H9 (cell line): Measurements from ENCODE around the gene STOML3. TPM values are rescaled to one million over a fixed set of nuclear protein-coding genes. Genes with fewer than 3 reads are reported as not detected.
A peak's percentile ranks its signal among the peaks of the same experiment; 100 is the strongest.

Experiments used
- DNase-seq: peaks from one replicate; pipeline ENCODE4 v3.0.0-alpha.2; 2017
- H2AFZ ChIP-seq: one replicate; pipeline ENCODE4 v1.6.1; 2013; ENCODE audit warnings: mild to moderate bottlenecking, low read length, control low read depth, moderate library complexity
- H2AK5ac ChIP-seq: 2 replicates; pipeline ENCODE4 v1.6.1; 2013; ENCODE audit warnings: low read length, control low read depth, mixed read lengths; ENCODE audit not compliant: insufficient read length
- H2BK120ac ChIP-seq: one replicate; pipeline ENCODE4 v1.6.1; 2013; ENCODE audit warnings: low read depth, mild to moderate bottlenecking, low read length, control low read depth, inconsistent platforms; ENCODE audit not compliant: poor library complexity, severe bottlenecking
- H2BK12ac ChIP-seq: 2 replicates; pipeline ENCODE4 v1.6.1; 2013; ENCODE audit warnings: low read length, control low read depth, mixed read lengths, low read depth; ENCODE audit not compliant: insufficient read length
- H2BK15ac ChIP-seq: 2 replicates; pipeline ENCODE4 v1.6.1; 2013; ENCODE audit warnings: low read depth, low read length, control low read depth
- H2BK20ac ChIP-seq: one replicate; pipeline ENCODE4 v1.6.1; 2013; ENCODE audit warnings: low read depth, mild to moderate bottlenecking, low read length, control low read depth, inconsistent platforms; ENCODE audit not compliant: poor library complexity, severe bottlenecking
- H2BK5ac ChIP-seq: 2 replicates; pipeline ENCODE4 v1.6.1; 2013; ENCODE audit warnings: low read length, control low read depth, mixed read lengths; ENCODE audit not compliant: insufficient read length
- H3K14ac ChIP-seq: 2 replicates; pipeline ENCODE4 v1.6.1; 2013; ENCODE audit warnings: low read length, control low read depth; ENCODE audit not compliant: insufficient read depth
- H3K18ac ChIP-seq: 2 replicates; pipeline ENCODE4 v1.6.1; 2013; ENCODE audit warnings: low read depth, mild to moderate bottlenecking, mixed read lengths, low read length, control low read depth; ENCODE audit not compliant: insufficient read length
- H3K23ac ChIP-seq: 2 replicates; pipeline ENCODE4 v1.6.1; 2013; ENCODE audit warnings: low read length, control low read depth, mixed read lengths, low read depth; ENCODE audit not compliant: insufficient read length
- H3K23me2 ChIP-seq: 2 replicates; pipeline ENCODE4 v1.6.1; 2013; ENCODE audit warnings: low read depth, mild to moderate bottlenecking, mixed read lengths, low read length, control low read depth; ENCODE audit not compliant: insufficient read length, poor library complexity, severe bottlenecking
- H3K27ac ChIP-seq: 2 replicates; pipeline ENCODE4 v1.5.1; 2013; ENCODE audit warnings: low read length, control low read depth, mixed read lengths, low read depth; ENCODE audit not compliant: insufficient read length
- H3K27me3 ChIP-seq: 2 replicates; pipeline ENCODE4 v1.6.1; 2013; ENCODE audit warnings: low read length, control low read depth, inconsistent platforms; ENCODE audit not compliant: insufficient read depth
- H3K4ac ChIP-seq: 2 replicates; pipeline ENCODE4 v1.6.1; 2013; ENCODE audit warnings: low read depth, mild to moderate bottlenecking, control low read depth, inconsistent platforms, low read length, moderate library complexity
- H3K4me1 ChIP-seq: 2 replicates; pipeline ENCODE4 v1.6.1; 2013; ENCODE audit warnings: low read length, control low read depth, inconsistent platforms; ENCODE audit not compliant: insufficient read depth
- H3K4me2 ChIP-seq: 2 replicates; pipeline ENCODE4 v1.6.1; 2013; ENCODE audit warnings: low read length, control low read depth, mixed read lengths; ENCODE audit not compliant: insufficient read length, insufficient read depth
- H3K56ac ChIP-seq: 2 replicates; pipeline ENCODE4 v1.6.1; 2013; ENCODE audit warnings: low read depth, mild to moderate bottlenecking, mixed read lengths, low read length, control low read depth; ENCODE audit not compliant: insufficient read length
- H3K79me1 ChIP-seq: 2 replicates; pipeline ENCODE4 v1.6.1; 2013; ENCODE audit warnings: low read depth, mild to moderate bottlenecking, moderate library complexity, low read length, control low read depth, inconsistent platforms; ENCODE audit not compliant: insufficient read depth, poor library complexity, severe bottlenecking
- H3K79me2 ChIP-seq: 2 replicates; pipeline ENCODE4 v1.6.1; 2013; ENCODE audit warnings: low read length, control low read depth, inconsistent platforms; ENCODE audit not compliant: insufficient read depth
- H3K9ac ChIP-seq: 2 replicates; pipeline ENCODE4 v1.6.1; 2013; ENCODE audit warnings: low read length, control low read depth, mixed read lengths; ENCODE audit not compliant: insufficient read length; ENCODE audit errors: extremely low read depth
- H3K9me3 ChIP-seq: one replicate; pipeline ENCODE4 v1.6.1; 2013; ENCODE audit warnings: low read depth, low read length, inconsistent platforms; ENCODE audit not compliant: control insufficient read depth
- H3T11ph ChIP-seq: one replicate; pipeline ENCODE4 v1.6.1; 2013; ENCODE audit warnings: mild to moderate bottlenecking, low read length, control low read depth, inconsistent platforms
- H4K20me1 ChIP-seq: one replicate; pipeline ENCODE4 v1.6.1; 2013; ENCODE audit not compliant: control insufficient read depth, insufficient read length, insufficient read depth
- H4K5ac ChIP-seq: 2 replicates; pipeline ENCODE4 v1.6.1; 2013; ENCODE audit warnings: low read depth, mild to moderate bottlenecking, mixed read lengths, low read length, control low read depth; ENCODE audit not compliant: insufficient read length
- H4K8ac ChIP-seq: replicated peaks from 2 replicates; pipeline ENCODE4 v1.6.1; 2013; ENCODE audit warnings: low read length, control low read depth, mixed read lengths, low read depth; ENCODE audit not compliant: insufficient read length
- H4K91ac ChIP-seq: 2 replicates; pipeline ENCODE4 v1.6.1; 2013; ENCODE audit warnings: low read depth, mild to moderate bottlenecking, moderate library complexity, mixed read lengths, low read length, control low read depth; ENCODE audit not compliant: insufficient read length
- H3K27ac Mint-ChIP-seq, 3 experiments: 2 replicates in 2 of 3; 3 replicates in 1 of 3; pipeline ENCODE4 v1.8.0; 2020 to 2021; ENCODE audit warnings: mixed read lengths in 3 of 3, mild to moderate bottlenecking in 1 of 3, moderate library complexity in 1 of 3
- H3K27me3 Mint-ChIP-seq: 2 replicates; pipeline ENCODE4 v1.8.0; 2021; ENCODE audit warnings: low read depth, mild to moderate bottlenecking, moderate library complexity, mixed read lengths
- H3K36me3 Mint-ChIP-seq, 3 experiments: 2 replicates in 2 of 3; 3 replicates in 1 of 3; pipeline ENCODE4 v1.8.0; 2020 to 2021; ENCODE audit warnings: low read depth in 3 of 3, mixed read lengths in 3 of 3; ENCODE audit not compliant: insufficient read depth in 1 of 3
- H3K4me1 Mint-ChIP-seq, 2 experiments: 2 replicates each; pipeline ENCODE4 v1.8.0; 2020; ENCODE audit warnings: mixed read lengths in 2 of 2
- H3K4me3 Mint-ChIP-seq, 2 experiments: 2 replicates in 1 of 2; 3 replicates in 1 of 2; pipeline ENCODE4 v1.8.0; 2020 to 2021; ENCODE audit warnings: mild to moderate bottlenecking in 2 of 2, mixed read lengths in 2 of 2, moderate library complexity in 1 of 2
- H3K9me3 Mint-ChIP-seq, 2 experiments: 2 replicates in 1 of 2; 3 replicates in 1 of 2; pipeline ENCODE4 v1.8.0; 2020; ENCODE audit warnings: mild to moderate bottlenecking in 2 of 2, mixed read lengths in 2 of 2, moderate library complexity in 1 of 2
- WGBS: extraction: QIAGEN DNeasy Blood & Tissue Kit; methylation state at CpG from one replicate; pipeline ENCODE4 v1.1.7; 2013; ENCODE audit warnings: missing lambda C conversion rate, low lambda C conversion rate, mixed read lengths; ENCODE audit not compliant: insufficient read length; ENCODE audit errors: extremely low coverage; 5-methylcytosine and 5-hydroxymethylcytosine counted together
- total RNA-seq: library from RNA; stranded (reverse); gene quantifications from 2 replicates; pipeline ENCODE4 v1.2.1, GENCODE V29; 2021
- TF ChIP-seq, protein P1 (sequence below): fragments of 200-600 bp; sonication (generic); conservative IDR thresholded peaks from 3 replicates; pipeline ENCODE4 v1.8.0; 2021; ENCODE audit warnings: antibody characterized with exemption, mild to moderate bottlenecking

The STOML3 gene
- total RNA-seq, 1 experiment from 2014 or later, result not detected

DNA sequence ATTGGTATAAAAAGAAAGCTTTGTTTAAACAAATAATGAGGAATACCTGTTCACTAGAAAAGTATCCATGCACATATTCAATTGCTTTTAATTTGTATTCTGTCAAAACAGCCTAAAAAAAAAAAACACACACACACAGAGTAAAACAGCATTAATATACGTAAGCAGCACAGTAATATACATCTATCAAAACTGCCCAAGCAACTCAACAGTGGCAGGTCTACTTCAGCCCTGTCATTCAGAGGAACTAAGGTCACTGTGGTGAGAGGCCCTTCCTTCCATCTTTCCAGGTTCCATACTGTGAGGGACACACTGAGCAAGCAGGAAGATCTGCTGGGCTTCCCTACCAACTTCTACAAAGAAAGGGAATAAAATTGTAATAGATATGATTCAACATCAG lies 43.5 kb upstream of the STOML3 start:
- Histone ChIP-seq H3K4me2 (no peak overlapping the region), H3K79me1 (peaks cover 6% of the 10 kb centered on the region), H3K23ac (no peak overlapping the region), H3K18ac (no peak overlapping the region), H3K27me3 (no peaks in the 10 kb centered on the region), H2BK20ac (no peak overlapping the region), H3K4me1 (no peaks in the 10 kb centered on the region), H3K4ac (no peak overlapping the region), H4K5ac (no peak overlapping the region), H2BK5ac (no peak overlapping the region), H2BK120ac (no peak overlapping the region), H4K91ac (no peak overlapping the region), H3K9me3 (no peaks in the 10 kb centered on the region), H3K9ac (no peak overlapping the region), H3K27ac (no peak overlapping the region), H3T11ph (no peak overlapping the region), H2AK5ac (no peak overlapping the region), H3K56ac (no peak overlapping the region), H2BK15ac (no peak overlapping the region), H2BK12ac (no peak overlapping the region), H3K79me2 (peaks cover 41% of the 10 kb centered on the region), H4K8ac (no peak overlapping the region), H4K20me1 (no peaks in the 10 kb centered on the region), H3K23me2 (peaks cover 9% of the 10 kb centered on the region), H3K14ac (no peak overlapping the region), H2AFZ (no peak overlapping the region)
- Mint-ChIP-seq H3K36me3 (peaks cover 4 to 17% (median 15%) of the 10 kb centered on the region in 3 experiments; a peak in 6 of 7 replicates), H3K27ac (no peak overlapping the region), H3K4me1 (peaks cover 30 to 35% of the 10 kb centered on the region in 2 experiments), H3K4me3 (peak overlapping the region in 1 of 2 experiments; percentile 47; a peak in 1 of 5 replicates), H3K27me3 (no peaks in the 10 kb centered on the region), H3K9me3 (no peaks in the 10 kb centered on the region)
- TF ChIP-seq, protein P1, sequence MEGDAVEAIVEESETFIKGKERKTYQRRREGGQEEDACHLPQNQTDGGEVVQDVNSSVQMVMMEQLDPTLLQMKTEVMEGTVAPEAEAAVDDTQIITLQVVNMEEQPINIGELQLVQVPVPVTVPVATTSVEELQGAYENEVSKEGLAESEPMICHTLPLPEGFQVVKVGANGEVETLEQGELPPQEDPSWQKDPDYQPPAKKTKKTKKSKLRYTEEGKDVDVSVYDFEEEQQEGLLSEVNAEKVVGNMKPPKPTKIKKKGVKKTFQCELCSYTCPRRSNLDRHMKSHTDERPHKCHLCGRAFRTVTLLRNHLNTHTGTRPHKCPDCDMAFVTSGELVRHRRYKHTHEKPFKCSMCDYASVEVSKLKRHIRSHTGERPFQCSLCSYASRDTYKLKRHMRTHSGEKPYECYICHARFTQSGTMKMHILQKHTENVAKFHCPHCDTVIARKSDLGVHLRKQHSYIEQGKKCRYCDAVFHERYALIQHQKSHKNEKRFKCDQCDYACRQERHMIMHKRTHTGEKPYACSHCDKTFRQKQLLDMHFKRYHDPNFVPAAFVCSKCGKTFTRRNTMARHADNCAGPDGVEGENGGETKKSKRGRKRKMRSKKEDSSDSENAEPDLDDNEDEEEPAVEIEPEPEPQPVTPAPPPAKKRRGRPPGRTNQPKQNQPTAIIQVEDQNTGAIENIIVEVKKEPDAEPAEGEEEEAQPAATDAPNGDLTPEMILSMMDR, result no peak
- no CpG with 5 or more reads among the region's 1 CpG for WGBS
- DNase-seq, result no peak
